Occipital lobe (tissue), 2 donors: ENCODE results near the gene OR2Y1. TPM values are rescaled to one million over a fixed set of nuclear protein-coding genes. Genes with fewer than 3 reads are reported as not detected.
A peak's percentile ranks its signal among the peaks of the same experiment; 100 is the strongest.
"Not testable (repeated sequence)": the region's sequence is repeated elsewhere in the genome, so short reads cannot be mapped to it uniquely, and the experiment has no call there.

Experiments
- DNase-seq: peaks from one replicate; lab custom pipeline; 2025; lab: John Stamatoyannopoulos, UW
- total RNA-seq: library from RNA; depleted of rRNA; stranded (reverse); fragments of >200 nt; gene quantifications from one replicate; pipeline ENCODE4 v1.2.3, GENCODE V29; 2014

Gene OR2Y1, protein sequence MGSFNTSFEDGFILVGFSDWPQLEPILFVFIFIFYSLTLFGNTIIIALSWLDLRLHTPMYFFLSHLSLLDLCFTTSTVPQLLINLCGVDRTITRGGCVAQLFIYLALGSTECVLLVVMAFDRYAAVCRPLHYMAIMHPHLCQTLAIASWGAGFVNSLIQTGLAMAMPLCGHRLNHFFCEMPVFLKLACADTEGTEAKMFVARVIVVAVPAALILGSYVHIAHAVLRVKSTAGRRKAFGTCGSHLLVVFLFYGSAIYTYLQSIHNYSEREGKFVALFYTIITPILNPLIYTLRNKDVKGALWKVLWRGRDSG
- total RNA-seq: not detected

DNA sequence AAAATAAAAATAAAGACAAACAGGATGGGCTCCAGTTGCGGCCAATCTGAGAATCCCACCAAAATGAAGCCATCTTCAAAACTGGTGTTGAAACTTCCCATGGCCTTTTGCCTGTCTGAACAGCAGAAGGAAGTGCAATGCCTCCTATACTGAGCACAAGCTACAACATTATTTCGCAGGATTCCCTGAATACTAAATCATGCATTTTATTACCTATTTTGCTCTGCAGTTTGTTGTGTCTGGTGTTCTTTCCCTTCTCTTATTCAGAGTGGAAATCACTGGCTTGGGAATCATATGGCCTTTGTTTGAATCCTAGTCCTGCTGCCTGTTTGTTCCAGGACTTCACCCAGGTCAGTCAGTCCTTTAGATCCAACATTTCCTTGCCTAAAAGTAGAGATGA is at the start of gene OR2Y1:
Gene OR2Y1 (minus strand): TSS at position 101 of the 400 bp plus-strand sequence. CDS start 0 bp downstream, at position 101.
- no peak for DNase-seq

GRCh38 chr5:180788651-180789410 is 49.0 kb upstream of the OR2Y1 start:
- not testable (repeated sequence) for DNase-seq

GRCh38 chr5:180787711-180788431 is 48.0 kb upstream of the OR2Y1 start:
- no peak for DNase-seq

DNA sequence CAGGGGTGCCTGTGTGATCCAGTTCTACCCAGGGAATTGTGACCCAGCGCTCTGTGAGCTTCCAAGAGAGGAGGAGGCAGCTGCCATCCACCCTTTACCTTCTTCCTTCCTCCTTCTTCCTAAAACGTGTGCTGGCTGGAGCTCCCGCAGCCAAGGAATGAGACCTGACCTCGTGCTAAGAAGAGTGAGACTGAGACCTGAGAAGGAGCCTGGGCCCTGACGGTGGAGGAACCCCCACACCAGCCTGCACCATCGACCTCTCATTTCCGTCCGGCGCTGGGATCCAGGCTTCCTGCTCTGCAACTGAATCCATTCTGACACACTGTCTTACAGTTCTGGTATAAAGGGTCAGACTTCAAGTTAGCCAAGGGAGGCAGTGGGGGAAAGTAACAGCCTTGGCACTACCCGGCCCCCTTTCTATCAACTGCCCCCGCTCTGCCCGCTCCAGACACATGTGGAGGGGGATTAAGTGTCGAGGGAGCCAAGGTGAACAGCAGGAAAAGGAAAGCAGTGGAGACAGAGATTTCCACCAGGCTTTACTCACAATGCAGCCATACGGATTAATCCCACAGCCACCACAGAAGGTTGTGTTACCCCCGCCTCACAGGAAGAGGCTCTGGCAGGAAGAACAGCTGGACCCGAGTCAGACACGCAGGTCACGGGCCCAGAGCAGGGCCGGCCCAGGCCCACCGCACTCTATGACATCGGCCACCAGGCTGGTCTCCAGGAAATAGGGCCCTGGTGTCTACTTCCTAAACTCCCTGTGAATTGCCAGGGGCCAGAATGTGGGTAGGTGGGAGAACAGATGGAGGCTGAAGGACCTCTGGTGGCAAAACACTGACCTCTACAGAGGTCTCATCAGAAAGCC is 46.9 kb upstream of the OR2Y1 start:
- DNase-seq: no peak

DNA sequence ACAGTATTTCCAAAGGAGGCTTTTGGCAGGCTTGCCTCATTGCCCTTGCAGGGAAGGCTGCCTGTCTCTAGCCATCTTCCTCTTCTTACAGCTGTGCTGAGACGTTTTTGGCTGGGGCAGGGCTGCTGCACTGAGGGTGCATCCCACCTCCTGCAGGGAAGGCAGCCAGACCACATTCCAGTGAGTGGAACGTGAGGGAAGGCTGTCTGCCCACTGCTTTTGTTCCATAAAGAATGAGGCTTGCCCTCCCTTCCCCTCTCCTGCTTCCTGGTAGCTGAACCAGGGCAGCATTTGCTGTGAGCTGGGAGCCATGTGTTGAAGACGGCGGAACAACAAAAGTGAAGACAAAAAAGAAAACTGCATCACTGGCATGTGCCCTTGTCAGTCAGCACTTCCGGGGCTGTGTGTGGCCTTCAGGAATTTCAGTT is 46.0 kb upstream of the OR2Y1 start:
- DNase-seq: no peak

DNA sequence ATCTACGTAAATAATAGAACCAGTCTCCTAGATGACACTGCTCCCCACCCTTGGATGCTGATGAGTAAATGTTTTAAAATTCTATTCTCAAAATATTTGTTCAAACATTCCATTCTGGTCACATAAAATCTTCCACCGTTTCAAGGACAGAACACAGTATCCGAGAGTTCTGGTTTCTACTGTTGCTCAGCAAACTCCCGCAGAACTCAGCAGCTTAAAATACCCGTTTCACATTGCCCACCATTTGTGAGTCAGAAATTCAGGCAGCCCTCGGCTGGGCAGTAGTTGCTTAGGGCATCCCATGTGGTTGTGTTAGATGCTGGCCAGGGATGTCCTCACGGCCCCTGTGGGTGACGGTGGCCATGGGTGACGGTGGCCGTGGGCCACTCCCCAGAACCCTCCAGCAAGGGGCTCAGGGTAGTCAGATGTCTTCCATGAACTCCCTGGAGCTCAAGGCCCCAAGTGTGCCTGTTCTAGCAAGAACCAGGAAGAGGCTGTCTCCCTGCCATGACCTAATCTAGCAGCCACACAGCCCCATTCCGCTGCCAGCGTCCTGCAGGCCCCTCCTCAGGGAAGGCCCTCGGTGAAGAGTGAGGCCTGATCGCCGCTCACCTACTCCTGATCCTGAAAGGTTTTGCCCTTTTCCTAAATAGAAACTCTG is 45.4 kb upstream of the OR2Y1 start:
- DNase-seq: no peak

GRCh38 chr5:180784497-180785097 is 44.7 kb upstream of the OR2Y1 start:
- peak; percentile 53 for DNase-seq

GRCh38 chr5:180783340-180784052 is 43.6 kb upstream of the OR2Y1 start:
- DNase-seq: no peak

DNA sequence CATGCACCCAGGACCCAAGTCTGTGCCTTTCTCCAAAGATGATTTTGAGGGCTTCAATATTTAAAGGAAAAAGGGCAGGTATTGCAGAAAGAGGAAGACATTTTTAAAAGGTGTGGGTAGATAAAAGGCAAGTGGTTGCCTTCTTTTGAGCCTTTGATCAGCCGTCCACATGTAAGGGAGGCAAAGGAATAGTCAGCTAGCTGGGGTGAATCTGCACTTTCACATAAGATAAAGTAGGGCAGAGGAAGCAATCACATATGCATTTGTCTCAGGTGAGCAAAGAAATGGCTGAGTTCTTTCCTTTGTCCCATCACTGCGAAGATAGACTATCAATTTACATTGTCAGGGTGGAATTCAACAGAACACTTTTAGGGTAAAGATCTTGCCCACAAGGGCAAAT is 42.9 kb upstream of the OR2Y1 start:
- DNase-seq: no peak

GRCh38 chr5:180781900-180782326 is 42.1 kb upstream of the OR2Y1 start:
- not testable (repeated sequence) for DNase-seq

DNA sequence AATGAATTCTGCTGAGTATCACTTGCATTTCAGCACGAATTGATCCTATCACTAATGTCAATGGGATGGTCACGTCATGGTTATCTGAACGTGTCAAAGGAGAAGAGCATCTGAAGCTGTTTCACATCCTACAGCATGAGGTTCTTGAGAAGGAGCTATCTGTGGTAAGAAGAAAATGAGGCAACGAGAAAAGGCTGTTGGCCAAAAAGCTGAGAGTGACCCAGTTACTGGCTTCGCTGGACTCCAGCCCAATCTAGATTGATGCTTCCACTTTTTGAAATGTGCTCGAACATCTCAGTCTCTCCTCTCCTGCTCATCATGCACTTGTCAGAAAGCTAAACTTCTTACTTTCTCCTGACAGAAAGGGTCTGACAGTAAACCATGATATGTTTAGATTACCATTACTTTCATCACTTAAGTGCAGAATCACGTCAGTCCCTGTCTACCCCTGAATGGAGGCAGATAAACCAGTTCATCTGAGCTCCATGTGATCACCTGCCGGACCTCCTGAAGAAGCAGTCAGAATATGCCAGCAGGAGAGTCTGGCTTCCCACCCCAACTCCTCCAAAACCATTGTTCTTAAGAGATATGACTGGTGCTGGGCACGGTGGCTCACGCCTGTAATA is 40.2 kb upstream of the OR2Y1 start:
- DNase-seq: no peak

- DNase-seq: no peak
Measured at GRCh38 chr5:180777475-180777874, 37.6 kb upstream of the OR2Y1 start.

- no peak for DNase-seq
Measured at GRCh38 chr5:180776376-180776775, 36.5 kb upstream of the OR2Y1 start.

GRCh38 chr5:180775624-180776023 is 35.8 kb upstream of the OR2Y1 start:
- no peak for DNase-seq

DNA sequence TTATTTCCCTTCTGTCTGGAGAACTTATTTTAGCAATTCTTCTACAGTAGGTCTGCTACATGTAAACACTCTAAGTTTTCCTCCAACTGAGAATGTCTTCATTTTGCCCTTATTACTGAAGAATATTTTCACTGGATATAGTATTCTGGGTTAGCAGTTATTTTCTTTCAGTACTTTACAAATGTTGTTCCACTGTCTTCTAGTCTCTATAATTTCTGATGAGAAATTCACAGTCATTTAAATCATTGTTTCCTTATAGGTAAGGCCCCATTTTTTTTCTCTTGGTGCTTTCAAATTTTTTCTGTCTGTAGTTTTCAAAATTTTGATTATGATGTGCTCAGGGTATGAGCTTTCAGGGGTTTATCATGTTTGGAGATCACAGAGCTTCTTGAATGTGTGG is 32.0 kb upstream of the OR2Y1 start:
- no peak for DNase-seq

GRCh38 chr5:180769821-180770220 is 30.0 kb upstream of the OR2Y1 start:
- no peak for DNase-seq

- no peak for DNase-seq
Measured at GRCh38 chr5:180755601-180756000, 15.7 kb upstream of the OR2Y1 start.

DNA sequence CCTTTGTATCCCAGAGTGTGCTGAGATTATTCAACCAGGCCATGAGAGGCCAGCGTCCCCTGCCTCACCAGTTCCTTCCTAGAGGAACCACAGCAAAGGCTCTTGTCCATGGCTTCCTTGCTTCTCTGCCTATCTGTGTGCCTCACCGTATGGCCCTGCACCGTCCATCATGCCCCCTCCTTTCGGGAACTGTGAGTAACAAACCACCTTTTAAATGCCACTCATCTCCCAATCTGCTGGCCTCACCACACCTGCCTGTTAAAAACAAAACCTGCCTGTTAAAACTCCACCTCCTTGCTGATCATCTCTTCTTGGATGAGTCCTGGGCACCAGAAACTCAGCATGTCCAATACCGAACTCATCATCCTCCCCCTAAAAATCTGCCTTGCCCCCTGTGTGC is 4.4 kb upstream of the OR2Y1 start:
- DNase-seq: no peak

DNA sequence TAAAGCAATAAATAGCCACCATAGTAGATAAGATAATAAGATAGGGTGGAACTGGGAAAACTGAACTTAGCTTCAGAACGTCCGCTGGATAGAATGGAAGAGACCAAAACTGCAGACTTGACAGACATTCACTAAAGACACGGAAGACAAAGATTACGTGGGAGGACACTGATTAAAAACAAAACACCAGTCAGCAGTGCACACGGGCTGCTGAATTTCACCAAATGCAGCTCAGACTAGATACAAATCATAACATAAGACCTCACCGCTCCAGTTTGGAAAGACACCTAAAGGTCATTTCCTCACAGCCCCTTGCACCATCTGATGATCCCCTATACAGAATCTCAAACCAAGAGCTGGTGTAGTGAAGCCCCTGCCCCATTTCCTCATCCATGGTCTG is 2.9 kb upstream of the OR2Y1 start:
- DNase-seq: no peak
